Gastrocnemius medialis (tissue), 4 donors: ENCODE results near the gene DCUN1D5.

ENCODE experiments used
- CTCF ChIP-seq, 5 experiments: fragments of 450-650 bp in 3 of 5; fragments of 200-600 bp in 2 of 5; sonication (generic) in 2 of 5; IDR thresholded peaks in 4 of 5; conservative IDR thresholded peaks in 1 of 5; 1 replicate in 4 of 5; 2 replicates in 1 of 5; pipeline ENCODE4 v1.5.1; 2016 to 2019; ENCODE audit warnings: antibody characterized with exemption in 5 of 5, mild to moderate bottlenecking in 3 of 5, moderate library complexity in 3 of 5
- POLR2A ChIP-seq, 2 donors: fragments of 450-650 bp; IDR thresholded peaks; one replicate each; pipeline ENCODE4 v1.6.1; 2017; ENCODE audit warnings: antibody characterized with exemption in 2 of 2, mild to moderate bottlenecking in 2 of 2, moderate library complexity in 2 of 2

- TF ChIP-seq POLR2A (IDR thresholded peaks at IDR 0.05) (no peak), CTCF (IDR thresholded peaks at IDR 0.05 in 4 of 5, conservative IDR thresholded peaks at IDR 0.05 in 1 of 5) (no peak)
Measured at GRCh38 chr11:103097279-103097678, 5.3 kb upstream of the DCUN1D5 start.
